ENCODE measurements around the gene RHOBTB3. TPM values are rescaled to one million over a fixed set of nuclear protein-coding genes. Genes with fewer than 3 reads are reported as not detected.

RHOBTB3 gene
- total and polyA plus RNA-seq, 2 donors from 2014 or later, result 22.5 to 54.5 TPM

GRCh38 chr5:95730011-95730700, 980 bp upstream of the RHOBTB3 start:
- intact Hi-C loops (cut with DNase I), result no loop called here
- peak overlapping the region in 2 of 3 donors; percentile 65 to 80 for H3K9ac ChIP-seq (ENCODE audit: low read length in 3 of 3)
- H3K4me3 ChIP-seq (ENCODE audit: low read length in 3 of 3), result peak overlapping the region; percentile 36 to 82 (median 76)
- TF ChIP-seq, protein P1, sequence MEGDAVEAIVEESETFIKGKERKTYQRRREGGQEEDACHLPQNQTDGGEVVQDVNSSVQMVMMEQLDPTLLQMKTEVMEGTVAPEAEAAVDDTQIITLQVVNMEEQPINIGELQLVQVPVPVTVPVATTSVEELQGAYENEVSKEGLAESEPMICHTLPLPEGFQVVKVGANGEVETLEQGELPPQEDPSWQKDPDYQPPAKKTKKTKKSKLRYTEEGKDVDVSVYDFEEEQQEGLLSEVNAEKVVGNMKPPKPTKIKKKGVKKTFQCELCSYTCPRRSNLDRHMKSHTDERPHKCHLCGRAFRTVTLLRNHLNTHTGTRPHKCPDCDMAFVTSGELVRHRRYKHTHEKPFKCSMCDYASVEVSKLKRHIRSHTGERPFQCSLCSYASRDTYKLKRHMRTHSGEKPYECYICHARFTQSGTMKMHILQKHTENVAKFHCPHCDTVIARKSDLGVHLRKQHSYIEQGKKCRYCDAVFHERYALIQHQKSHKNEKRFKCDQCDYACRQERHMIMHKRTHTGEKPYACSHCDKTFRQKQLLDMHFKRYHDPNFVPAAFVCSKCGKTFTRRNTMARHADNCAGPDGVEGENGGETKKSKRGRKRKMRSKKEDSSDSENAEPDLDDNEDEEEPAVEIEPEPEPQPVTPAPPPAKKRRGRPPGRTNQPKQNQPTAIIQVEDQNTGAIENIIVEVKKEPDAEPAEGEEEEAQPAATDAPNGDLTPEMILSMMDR (IDR thresholded peaks at IDR 0.05; ENCODE audit: borderline replicate concordance, extremely low read depth, insufficient read depth), result no peak
- DNase-seq, result no peak
- H3K27me3 ChIP-seq (ENCODE audit: control insufficient read depth, insufficient read depth, low read length), result no peaks in the 10 kb centered on the region
- peak overlapping the region; percentile 84 to 87 for H3K27ac ChIP-seq (ENCODE audit: low read depth in 2 of 2, low read length in 2 of 2)
- peaks cover 5 to 11% (median 7%) of the 10 kb centered on the region in 3 donors for H3K4me1 ChIP-seq (ENCODE audit: control insufficient read depth in 2 of 3, insufficient read depth in 2 of 3, low read depth in 1 of 3, low read length in 3 of 3)
- no peaks in the 10 kb centered on the region for H3K36me3 ChIP-seq (ENCODE audit: control insufficient read depth in 2 of 3, insufficient read depth in 3 of 3, low read length in 3 of 3)
- FAIRE-seq, result no peak
- no peaks in the 10 kb centered on the region for H3K9me3 ChIP-seq (ENCODE audit: control insufficient read depth in 2 of 3, insufficient read depth in 1 of 3, low read length in 3 of 3)

DNA sequence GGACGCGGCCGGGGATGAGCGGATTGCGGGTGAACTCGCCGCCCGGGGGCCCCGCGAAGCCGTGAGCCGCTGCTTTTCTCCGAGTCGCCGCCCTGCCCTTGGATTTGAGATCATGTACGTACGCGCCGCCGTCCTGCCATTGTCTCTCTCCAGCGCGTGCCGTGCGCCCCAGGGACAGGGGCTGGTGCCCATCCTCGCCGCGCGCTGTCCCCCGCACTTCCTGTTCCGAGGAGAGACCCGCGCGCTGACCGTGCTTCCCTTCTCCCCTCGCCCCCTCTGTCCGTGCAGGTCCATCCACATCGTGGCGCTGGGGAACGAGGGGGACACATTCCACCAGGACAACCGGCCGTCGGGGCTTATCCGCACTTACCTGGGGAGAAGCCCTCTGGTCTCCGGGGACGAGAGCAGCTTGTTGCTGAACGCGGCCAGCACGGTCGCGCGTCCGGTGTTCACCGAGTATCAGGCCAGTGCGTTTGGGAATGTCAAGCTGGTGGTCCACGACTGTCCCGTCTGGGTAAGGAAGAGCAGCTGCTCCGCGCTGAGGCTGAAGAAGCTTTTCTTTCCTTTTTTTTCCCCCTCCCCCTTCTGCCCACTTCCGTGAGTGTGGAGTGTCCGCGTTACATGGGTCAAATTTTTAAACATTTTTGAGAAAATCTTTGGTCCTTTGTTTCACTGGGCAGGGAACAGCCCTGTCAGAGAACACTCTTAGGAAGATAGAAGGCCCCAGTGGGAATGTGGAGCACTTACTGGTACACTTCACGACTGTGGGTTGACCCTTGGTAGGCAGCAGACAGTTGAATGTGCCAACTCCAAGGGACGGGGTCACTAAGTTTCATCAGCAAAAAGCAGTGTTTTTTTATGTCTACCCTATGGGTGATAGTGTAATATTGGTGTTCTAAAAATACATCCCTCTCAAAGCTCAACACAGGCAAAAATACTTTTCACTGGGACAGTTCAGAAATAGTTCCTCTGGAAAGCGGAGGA, 727 bp downstream of the RHOBTB3 start:
- Histone ChIP-seq H3K27me3 (ENCODE audit: control insufficient read depth, insufficient read depth, low read length) (no peaks in the 10 kb centered on the region), H3K4me1 (ENCODE audit: control insufficient read depth in 2 of 3, insufficient read depth in 2 of 3, low read depth in 1 of 3, low read length in 3 of 3) (peaks cover 5 to 15% (median 11%) of the 10 kb centered on the region in 3 donors), H3K4me3 (ENCODE audit: low read length in 3 of 3) (peak overlapping the region; percentile 82 to 86 (median 83)), H3K27ac (ENCODE audit: low read depth in 2 of 2, low read length in 2 of 2) (peak overlapping the region; percentile 84 to 87), H3K36me3 (ENCODE audit: control insufficient read depth in 2 of 3, insufficient read depth in 3 of 3, low read length in 3 of 3) (no peaks in the 10 kb centered on the region), H3K9me3 (ENCODE audit: control insufficient read depth in 2 of 3, insufficient read depth in 1 of 3, low read length in 3 of 3) (no peaks in the 10 kb centered on the region), H3K9ac (ENCODE audit: low read length in 3 of 3) (peak overlapping the region; percentile 75 to 87 (median 80))
- DNase-seq, result peak; percentile 68 to 87 (median 78)
- FAIRE-seq, result no peak
- intact Hi-C loops (cut with DNase I), result no loop called here
- TF ChIP-seq, protein P1 (IDR thresholded peaks at IDR 0.05; ENCODE audit: borderline replicate concordance, extremely low read depth, insufficient read depth), result no peak

- peak overlapping the region in 2 of 3 donors; percentile 53 to 82 for H3K4me3 ChIP-seq (ENCODE audit: low read length in 3 of 3)
- H3K4me1 ChIP-seq (ENCODE audit: control insufficient read depth in 2 of 3, insufficient read depth in 2 of 3, low read depth in 1 of 3, low read length in 3 of 3), result peaks cover 3 to 9% (median 7%) of the 10 kb centered on the region in 3 donors
- DNase-seq (no peak), FAIRE-seq (no peak)
- H3K27ac ChIP-seq (ENCODE audit: low read depth in 2 of 2, low read length in 2 of 2), result peak overlapping the region in 1 of 2 donors; percentile 33
- peak overlapping the region in 2 of 3 donors; percentile 43 to 71 for H3K9ac ChIP-seq (ENCODE audit: low read length in 3 of 3)
- TF ChIP-seq, protein P1 (IDR thresholded peaks at IDR 0.05; ENCODE audit: borderline replicate concordance, extremely low read depth, insufficient read depth), result no peak
- no peaks in the 10 kb centered on the region for H3K36me3 ChIP-seq (ENCODE audit: control insufficient read depth in 2 of 3, insufficient read depth in 3 of 3, low read length in 3 of 3)
- no peaks in the 10 kb centered on the region for H3K9me3 ChIP-seq (ENCODE audit: control insufficient read depth in 2 of 3, insufficient read depth in 1 of 3, low read length in 3 of 3)
- no peaks in the 10 kb centered on the region for H3K27me3 ChIP-seq (ENCODE audit: control insufficient read depth, insufficient read depth, low read length)
- intact Hi-C loops (cut with DNase I), result no loop called here
Measured at GRCh38 chr5:95733107-95733665, 2.0 kb downstream of the RHOBTB3 start.
